GM21723 (cell line): ENCODE measurements around the gene TRIM68.

ENCODE experiments used
- ATAC-seq: cut with Tn5 transposase; IDR thresholded peaks from one replicate; pipeline ENCODE4 v1.9.1; 2021; ENCODE audit warnings: mild to moderate bottlenecking, moderate library complexity; ENCODE audit not compliant: unreplicated experiment

Gene TRIM68

GRCh38 chr11:4606231-4607015, 1.6 kb downstream of the TRIM68 start:
- no peak for ATAC-seq

DNA sequence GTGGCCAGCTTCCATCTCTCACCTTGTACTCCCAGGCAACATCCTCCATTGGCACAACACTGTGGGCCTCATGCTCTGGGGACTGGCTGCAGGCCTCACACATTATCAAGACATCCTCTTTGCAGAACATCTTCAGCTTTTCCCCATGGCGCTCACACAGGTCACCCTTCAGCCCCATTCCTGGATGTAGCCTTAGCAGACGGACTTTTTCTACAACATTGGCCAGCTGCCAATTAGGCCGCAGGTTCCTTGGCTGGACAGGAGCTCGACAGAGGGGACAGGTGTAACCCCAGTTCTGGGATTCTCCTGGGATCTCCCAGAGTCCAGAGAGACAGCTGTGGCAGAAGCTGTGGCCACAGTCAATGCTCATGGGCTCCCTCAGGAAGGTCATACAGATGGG, 3.0 kb downstream of the TRIM68 start:
- ATAC-seq, result no peak

GRCh38 chr11:4593739-4594138, 14.3 kb downstream of the TRIM68 start, which contains the start of gene OR52I1:
OR52I1 (plus strand) TSS chr11:4594039; CDS start chr11:4594039, 0 bp downstream.
- no peak for ATAC-seq

DNA sequence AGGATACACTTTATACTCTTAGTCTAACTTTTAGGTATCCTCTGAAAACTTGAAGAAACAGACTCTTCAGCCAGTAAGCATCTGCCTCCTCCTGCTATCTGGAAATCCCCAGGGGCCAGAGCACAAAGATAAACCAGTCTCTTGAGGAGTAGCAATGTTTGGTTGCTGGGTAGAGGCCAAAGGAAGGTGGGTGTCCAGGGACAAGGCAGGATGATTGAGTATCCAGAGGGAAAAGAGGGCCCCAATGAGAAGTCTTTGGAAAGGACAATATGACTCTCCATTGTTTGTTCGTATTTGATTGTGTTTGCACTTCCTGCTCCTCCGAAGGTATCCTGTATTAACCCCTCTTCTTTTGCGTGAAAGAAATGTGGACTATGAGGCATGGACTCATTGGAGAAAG, 19.0 kb downstream of the TRIM68 start:
- ATAC-seq, result no peak

DNA sequence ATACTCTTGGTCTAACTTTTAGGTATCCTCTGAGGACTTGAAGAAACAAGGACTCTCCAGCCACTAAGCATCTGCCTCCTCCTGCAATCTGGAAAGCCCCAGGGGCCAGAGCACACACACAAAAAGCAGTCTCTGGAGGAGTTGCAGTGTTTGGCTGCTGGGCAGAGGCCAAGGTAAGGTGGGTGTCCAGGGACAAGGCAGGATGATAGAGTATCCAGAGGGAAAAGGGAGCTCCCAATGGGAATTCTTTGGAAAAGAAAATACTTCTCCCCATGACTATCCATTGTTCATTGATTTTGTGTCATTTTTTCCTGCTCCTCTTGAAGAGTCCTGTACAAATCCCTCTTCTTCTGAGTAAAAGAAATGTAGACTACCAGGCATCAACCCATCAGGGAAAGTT, 26.6 kb downstream of the TRIM68 start, which contains the start of gene OR52I2:
Gene OR52I2 (plus strand): TSS at position 301 of the 400 bp plus-strand sequence.
- no peak for ATAC-seq

GRCh38 chr11:4580124-4580523, 27.9 kb downstream of the TRIM68 start:
- ATAC-seq, result no peak

GRCh38 chr11:4578624-4579023, 29.4 kb downstream of the TRIM68 start:
- ATAC-seq, result no peak

GRCh38 chr11:4577761-4578160, 30.3 kb downstream of the TRIM68 start:
- no peak for ATAC-seq

DNA sequence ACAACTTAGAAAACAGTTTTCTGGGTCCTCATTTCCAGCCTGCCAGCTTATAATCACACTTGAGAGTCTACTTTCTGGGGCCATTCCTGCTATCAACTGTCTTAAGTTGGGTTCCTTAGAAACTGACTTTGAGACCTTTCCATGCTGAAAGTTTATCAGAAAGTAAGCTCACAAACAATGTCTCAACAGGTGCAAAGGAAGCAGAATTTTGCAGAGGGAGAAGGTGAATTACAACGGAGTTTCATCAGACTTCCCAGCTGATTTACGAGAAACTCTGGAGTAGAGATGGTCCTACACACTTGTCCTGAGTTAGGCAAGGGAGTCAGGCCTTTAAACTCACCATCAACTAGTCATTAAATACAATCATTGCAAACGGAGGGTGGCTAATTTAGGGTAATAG, 31.2 kb downstream of the TRIM68 start:
- ATAC-seq, result no peak

- no peak for ATAC-seq
Observed at GRCh38 chr11:4569075-4569474, 39.0 kb downstream of the TRIM68 start.

DNA sequence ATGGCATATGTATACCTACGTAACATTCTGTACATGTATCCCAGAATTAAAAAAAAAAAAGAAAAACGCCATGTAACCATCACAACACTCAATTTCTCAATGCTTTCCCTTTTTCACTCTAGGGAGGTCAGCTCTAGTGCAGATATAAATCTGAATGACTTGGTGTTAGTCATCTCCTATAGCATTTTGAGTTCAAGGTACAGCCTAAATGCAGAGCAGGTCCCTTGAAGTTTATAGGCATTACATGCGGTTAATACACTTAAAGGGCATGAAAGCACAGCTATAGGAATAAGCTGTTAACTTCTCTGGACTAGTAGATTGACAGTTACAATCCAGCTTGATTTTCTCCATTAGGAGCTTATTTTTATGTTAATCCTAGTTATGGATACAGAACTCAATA, 42.7 kb downstream of the TRIM68 start:
- ATAC-seq, result no peak

- ATAC-seq, result no peak
Observed at GRCh38 chr11:4560467-4560866, 47.6 kb downstream of the TRIM68 start.

- no peak for ATAC-seq
Observed at GRCh38 chr11:4559527-4560440, 48.2 kb downstream of the TRIM68 start.

DNA sequence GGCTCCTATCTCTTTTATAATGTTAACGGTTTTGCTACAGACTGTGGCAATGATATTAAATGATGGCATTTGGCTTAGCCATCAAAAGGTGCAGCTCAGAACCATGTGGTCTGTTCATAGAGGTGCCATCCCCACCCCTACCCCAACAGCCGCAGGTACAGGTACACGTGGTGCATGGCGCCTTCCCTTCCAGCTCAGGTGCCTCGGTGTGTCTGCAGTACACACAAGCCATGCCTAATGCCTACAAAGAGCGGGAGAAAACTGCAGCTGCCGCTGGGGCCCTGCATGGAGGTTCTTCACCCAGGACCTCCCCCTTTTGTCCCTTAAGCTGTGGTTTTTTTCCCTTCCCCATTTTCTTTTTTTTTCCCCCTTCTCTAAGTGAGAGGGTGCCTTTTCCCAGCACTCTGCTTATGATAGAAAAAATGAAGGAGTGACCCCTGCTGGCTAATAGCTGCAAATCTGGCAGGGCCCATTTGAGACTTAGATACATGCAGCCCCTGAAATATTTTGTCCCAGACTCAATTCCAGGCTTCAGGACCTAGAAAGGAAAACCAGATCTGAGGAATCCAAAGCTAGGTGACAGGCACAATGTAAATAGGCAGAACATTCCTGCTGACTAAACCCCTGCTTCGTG, 56.6 kb downstream of the TRIM68 start:
- no peak for ATAC-seq
